Uterus (tissue), 4 donors: ENCODE results near the gene IQGAP2. TPM values are rescaled to one million over a fixed set of nuclear protein-coding genes. Genes with fewer than 3 reads are reported as not detected.

Experiments used
- DNase-seq, 2 donors: peaks; one replicate each; pipeline ENCODE4 v3.0.0-alpha.2; 2019 to 2020
- H3K27ac ChIP-seq, 2 donors: fragments of 200-600 bp; sonication (generic); 1 replicate in 1 of 2; 2 replicates in 1 of 2; pipeline ENCODE4 v1.5.1; 2016 to 2018
- H3K27me3 ChIP-seq, 2 donors: fragments of 200-600 bp; sonication (generic); one replicate each; pipeline ENCODE4 v1.5.1; 2018 to 2019; ENCODE audit warnings: control low read depth in 1 of 2
- H3K36me3 ChIP-seq, 2 donors: fragments of 200-600 bp; sonication (generic); one replicate each; pipeline ENCODE4 v1.5.1; 2019; ENCODE audit warnings: control low read depth in 1 of 2
- H3K4me1 ChIP-seq, 2 donors: fragments of 200-600 bp; sonication (generic); one replicate each; pipeline ENCODE4 v1.5.1; 2018 to 2019; ENCODE audit warnings: control low read depth in 1 of 2
- H3K4me3 ChIP-seq, 2 donors: fragments of 200-600 bp; sonication (generic); 1 replicate in 1 of 2; 2 replicates in 1 of 2; pipeline ENCODE4 v1.5.1; 2018 to 2019; ENCODE audit warnings: mild to moderate bottlenecking in 1 of 2
- H3K9me3 ChIP-seq, 2 donors: fragments of 200-600 bp; sonication (generic); one replicate each; pipeline ENCODE4 v1.5.1; 2019; ENCODE audit warnings: control low read depth in 1 of 2
- POLR2A ChIP-seq, 2 donors: fragments of 450-650 bp; IDR thresholded peaks; one replicate each; pipeline ENCODE4 v1.6.1; 2016; ENCODE audit warnings: antibody characterized with exemption in 2 of 2, mild to moderate bottlenecking in 1 of 2, moderate library complexity in 1 of 2
- intact Hi-C: fragments of 100-400 bp; cut with DNase I; formaldehyde crosslinking; loops from one replicate; pipeline ENCODE4 v1.15.1; 2023; ENCODE audit warnings: low total_unique reads
- total RNA-seq, 4 donors: library from RNA; depleted of rRNA in 3 of 4; stranded (reverse); fragments of >200 nt in 3 of 4; gene quantifications; one replicate each; pipeline versions ENCODE4 v1.1.0 to v1.2.4, GENCODE V29; 2014 to 2023
- TF ChIP-seq, protein P1 (sequence below), 4 experiments: fragments of 200-600 bp in 2 of 4; fragments of 450-650 bp in 2 of 4; sonication (generic) in 2 of 4; IDR thresholded peaks; one replicate each; pipeline ENCODE4 v1.5.1; 2016 to 2019; ENCODE audit warnings: antibody characterized with exemption in 4 of 4, mild to moderate bottlenecking in 2 of 4, moderate library complexity in 1 of 4
- donor health status: DM: yes; HTN: yes; CAD: no.

Gene IQGAP2
- total RNA-seq, 4 donors from 2014 or later = 7.1 to 49.2 (median 9.4) TPM

DNA sequence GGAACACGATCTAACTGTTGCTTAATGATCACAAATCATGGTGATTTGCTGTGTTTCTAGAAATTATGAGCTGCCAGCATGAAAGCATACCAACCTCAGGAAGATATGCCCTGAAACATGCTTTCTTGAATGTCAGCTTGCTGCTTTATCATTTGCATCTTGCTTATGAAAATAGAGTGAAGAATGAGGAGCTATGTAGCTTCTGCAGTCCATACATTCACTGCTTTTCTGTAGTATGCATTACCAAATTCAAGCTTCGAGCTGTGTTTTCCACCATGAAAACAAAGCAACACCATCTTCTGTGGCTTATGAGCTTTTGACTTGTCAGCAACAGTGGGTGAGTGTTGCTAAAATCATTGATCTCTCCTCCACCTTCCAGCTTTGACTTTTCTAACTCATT, 203.6 kb downstream of the IQGAP2 start:
- intact Hi-C loops = no loop called here
- H3K27me3 ChIP-seq = no peaks in the 10 kb centered on the region
- no peaks in the 10 kb centered on the region for H3K9me3 ChIP-seq
- no peaks in the 10 kb centered on the region for H3K36me3 ChIP-seq
- no peak overlapping the region for H3K4me3 ChIP-seq
- no peak for DNase-seq
- no peak overlapping the region for H3K27ac ChIP-seq
- TF ChIP-seq, protein P1, sequence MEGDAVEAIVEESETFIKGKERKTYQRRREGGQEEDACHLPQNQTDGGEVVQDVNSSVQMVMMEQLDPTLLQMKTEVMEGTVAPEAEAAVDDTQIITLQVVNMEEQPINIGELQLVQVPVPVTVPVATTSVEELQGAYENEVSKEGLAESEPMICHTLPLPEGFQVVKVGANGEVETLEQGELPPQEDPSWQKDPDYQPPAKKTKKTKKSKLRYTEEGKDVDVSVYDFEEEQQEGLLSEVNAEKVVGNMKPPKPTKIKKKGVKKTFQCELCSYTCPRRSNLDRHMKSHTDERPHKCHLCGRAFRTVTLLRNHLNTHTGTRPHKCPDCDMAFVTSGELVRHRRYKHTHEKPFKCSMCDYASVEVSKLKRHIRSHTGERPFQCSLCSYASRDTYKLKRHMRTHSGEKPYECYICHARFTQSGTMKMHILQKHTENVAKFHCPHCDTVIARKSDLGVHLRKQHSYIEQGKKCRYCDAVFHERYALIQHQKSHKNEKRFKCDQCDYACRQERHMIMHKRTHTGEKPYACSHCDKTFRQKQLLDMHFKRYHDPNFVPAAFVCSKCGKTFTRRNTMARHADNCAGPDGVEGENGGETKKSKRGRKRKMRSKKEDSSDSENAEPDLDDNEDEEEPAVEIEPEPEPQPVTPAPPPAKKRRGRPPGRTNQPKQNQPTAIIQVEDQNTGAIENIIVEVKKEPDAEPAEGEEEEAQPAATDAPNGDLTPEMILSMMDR (IDR thresholded peaks at IDR 0.05) = no peak
- TF ChIP-seq POLR2A (IDR thresholded peaks at IDR 0.05) = no peak
- H3K4me1 ChIP-seq = no peaks in the 10 kb centered on the region

DNA sequence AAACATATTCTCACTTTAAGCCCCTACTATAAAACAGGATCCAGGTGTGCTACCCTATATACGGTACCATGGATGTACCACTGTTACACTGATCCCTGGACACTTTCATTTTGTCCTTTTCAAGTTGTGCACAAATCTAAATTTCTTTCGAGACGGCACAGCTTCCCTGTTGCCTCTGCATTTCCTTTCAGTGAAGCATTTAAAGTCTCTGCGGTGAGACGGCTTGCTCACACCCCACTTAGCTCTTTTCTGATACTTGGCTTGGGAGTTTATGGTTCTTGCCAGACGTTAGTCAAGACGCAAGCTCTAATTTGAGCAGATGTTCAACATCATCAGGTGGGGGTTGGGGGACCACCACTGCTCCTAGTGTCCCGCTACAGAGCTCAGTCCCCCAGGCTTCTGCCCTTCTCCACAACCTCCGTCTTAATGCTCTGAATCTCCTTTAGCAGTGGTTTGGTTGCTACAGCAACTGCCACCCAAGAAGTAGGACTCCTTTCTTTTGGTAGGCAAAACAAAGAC, 204.3 kb downstream of the IQGAP2 start:
- no peak for DNase-seq
- Histone ChIP-seq H3K36me3 (no peaks in the 10 kb centered on the region), H3K27me3 (no peaks in the 10 kb centered on the region), H3K4me3 (no peak overlapping the region), H3K9me3 (no peaks in the 10 kb centered on the region), H3K4me1 (no peaks in the 10 kb centered on the region), H3K27ac (peak overlapping the region in 1 of 2 donors; percentile 11)
- no peak for TF ChIP-seq POLR2A (IDR thresholded peaks at IDR 0.05)
- TF ChIP-seq, protein P1 (IDR thresholded peaks at IDR 0.05) = no peak
- intact Hi-C loops = no loop called here

DNA sequence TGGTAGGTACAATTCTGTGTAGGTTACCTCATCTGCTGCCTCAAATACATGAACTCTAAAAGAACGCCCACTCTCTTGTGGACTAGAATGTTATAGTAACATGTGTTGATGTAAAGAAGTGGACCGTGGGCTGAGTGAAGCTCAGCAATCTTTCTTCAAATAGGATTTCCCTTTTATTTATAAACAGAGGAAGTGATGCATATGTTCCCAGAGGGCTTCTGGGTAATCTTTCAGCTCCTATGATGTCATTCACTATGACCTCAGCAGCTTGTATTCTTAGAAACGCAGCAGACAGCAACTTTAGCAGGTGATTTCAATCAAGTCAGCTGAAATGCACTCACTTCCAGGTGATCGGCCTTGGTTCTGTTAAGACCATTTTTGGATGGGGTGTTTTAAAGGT, 205.7 kb downstream of the IQGAP2 start:
- TF ChIP-seq, protein P1 (IDR thresholded peaks at IDR 0.05) = no peak
- TF ChIP-seq POLR2A (IDR thresholded peaks at IDR 0.05) = no peak
- H3K4me3 ChIP-seq = no peak overlapping the region
- intact Hi-C loops = no loop called here
- no peak for DNase-seq
- no peaks in the 10 kb centered on the region for H3K9me3 ChIP-seq
- no peak overlapping the region for H3K27ac ChIP-seq
- no peaks in the 10 kb centered on the region for H3K36me3 ChIP-seq
- no peaks in the 10 kb centered on the region for H3K27me3 ChIP-seq
- H3K4me1 ChIP-seq = no peaks in the 10 kb centered on the region

DNA sequence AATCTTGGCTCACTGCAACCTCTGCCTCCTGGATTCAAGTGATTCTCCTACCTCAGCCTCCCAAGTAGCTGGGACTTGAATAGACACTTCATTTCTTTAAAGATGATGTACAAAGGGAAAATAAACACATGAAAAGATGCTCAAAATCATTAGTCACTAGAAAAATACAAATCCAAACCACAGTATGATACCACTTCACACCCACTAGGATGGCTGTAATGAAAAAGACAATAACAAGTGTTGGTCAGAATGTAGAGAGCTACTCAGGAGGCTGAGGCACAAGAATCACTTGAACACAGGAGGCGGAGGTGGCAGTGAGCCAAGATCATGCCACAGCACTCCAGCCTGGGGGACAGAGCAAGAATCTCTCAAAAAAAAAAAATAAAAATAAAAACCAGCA, 207.1 kb downstream of the IQGAP2 start:
- H3K27me3 ChIP-seq = no peaks in the 10 kb centered on the region
- no peaks in the 10 kb centered on the region for H3K36me3 ChIP-seq
- H3K4me1 ChIP-seq = no peaks in the 10 kb centered on the region
- intact Hi-C loops = no loop called here
- no peak overlapping the region for H3K4me3 ChIP-seq
- TF ChIP-seq, protein P1 (IDR thresholded peaks at IDR 0.05) = no peak
- no peak for TF ChIP-seq POLR2A (IDR thresholded peaks at IDR 0.05)
- H3K9me3 ChIP-seq = no peaks in the 10 kb centered on the region
- H3K27ac ChIP-seq = no peak overlapping the region
- no peak for DNase-seq

DNA sequence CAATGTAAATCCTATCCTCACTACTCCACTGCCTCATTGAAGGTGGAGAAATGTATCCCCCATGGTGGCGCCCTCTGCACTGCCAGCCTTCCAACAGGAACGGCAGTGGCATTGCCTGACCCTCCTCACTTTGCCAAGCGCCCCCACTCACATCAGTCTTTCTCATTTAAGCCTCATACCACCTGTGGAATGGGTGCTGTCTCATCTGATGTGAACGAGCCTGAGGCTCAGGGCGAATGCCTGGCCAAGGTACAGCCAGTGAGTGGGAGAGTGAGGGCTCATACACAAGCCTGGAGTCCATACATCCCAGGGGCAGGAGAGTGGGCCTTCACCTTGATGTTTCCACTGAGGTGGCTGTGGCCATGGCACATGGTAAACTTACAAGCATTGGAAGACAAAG, 209.9 kb downstream of the IQGAP2 start:
- DNase-seq = no peak
- intact Hi-C loops = no loop called here
- Histone ChIP-seq H3K9me3 (no peaks in the 10 kb centered on the region), H3K27me3 (no peaks in the 10 kb centered on the region), H3K4me1 (no peaks in the 10 kb centered on the region), H3K4me3 (no peak overlapping the region), H3K27ac (no peak overlapping the region), H3K36me3 (no peaks in the 10 kb centered on the region)
- TF ChIP-seq, protein P1 (IDR thresholded peaks at IDR 0.05) = no peak
- no peak for TF ChIP-seq POLR2A (IDR thresholded peaks at IDR 0.05)
